Heart left ventricle (tissue), 13 donors: ENCODE results near the gene STK24.

ENCODE experiments used
- CTCF ChIP-seq, 12 donors: fragments of 200-600 bp; sonication (generic) in 4 of 12; IDR thresholded peaks; one replicate each; pipeline versions ENCODE4 v1.5.0 to v1.8.0; 2018 to 2022; ENCODE audit warnings: antibody characterized with exemption in 12 of 12, mild to moderate bottlenecking in 5 of 12
- POLR2A ChIP-seq, 2 donors: fragments of 450-650 bp; IDR thresholded peaks; one replicate each; pipeline ENCODE4 v1.6.1; 2017; ENCODE audit warnings: antibody characterized with exemption in 2 of 2, mild to moderate bottlenecking in 2 of 2, moderate library complexity in 2 of 2
- donor health status: ischemic (EF 13 %, LVEDD 7.1; RV severe dilation, severe dysfunction).
- donor health status: DM: no; HTN: yes; CAD: no.
- donor health status: DM: no; HTN: no; CAD: no.
- donor health status: ischemic (EF 25% LVEDD 6.9; RV normal size, moderate dysfunction).
- donor health status: ischemic (EF 25% LVEDD 5.7; RV mildly dilated, moderate dysfunction).
- donor health status: ischemic (EF 35%, LVEDD 5.7; RV mildly dilated, moderate dysfunction).
- donor health status: nonischemic (EF 11% LVEDD 7.7; RV severe dilation, severe dysfunction).
- donor health status: DM: yes; HTN: yes; CAD: no.
- donor health status: PGD.
- donor health status: ischemic (EF 29% LVEDD 5.4; RV normal size, mild dysfunction).
- donor health status: nonischemic (EF 23%, LVEDD 6.1; RV moderate dilation, normal function).

- TF ChIP-seq CTCF (IDR thresholded peaks at IDR 0.05) (no peak), POLR2A (IDR thresholded peaks at IDR 0.05) (no peak)
Measured at GRCh38 chr13:98543378-98544103, 33.4 kb downstream of the STK24 start.
